ENCODE data around the gene C18orf32. TPM values are rescaled to one million over a fixed set of nuclear protein-coding genes. Genes with fewer than 3 reads are reported as not detected.

Gene C18orf32
- total RNA-seq, 1 donor, result 11.7 TPM

- H3K4me3 ChIP-seq (ENCODE audit: low read depth, low read length), result peak overlapping the region; percentile 80
- TF ChIP-seq CTCF (IDR thresholded peaks at IDR 0.05; ENCODE audit: insufficient read depth, low read depth, low read length), result no peak
- no peak for DNase-seq (ENCODE audit: low read depth)
These were observed 4.5 kb upstream of the C18orf32 start for GRCh38 chr18:49491534-49491856.

GRCh38 chr18:49490246-49490762 is 3.3 kb upstream of the C18orf32 start:
- peak overlapping the region; percentile 7 for H3K4me3 ChIP-seq (ENCODE audit: low read depth, low read length)
- DNase-seq (ENCODE audit: low read depth), result no peak
- no peak for TF ChIP-seq CTCF (IDR thresholded peaks at IDR 0.05; ENCODE audit: insufficient read depth, low read depth, low read length)

- H3K4me3 ChIP-seq (ENCODE audit: low read depth, low read length), result peak overlapping the region; percentile 73
- TF ChIP-seq CTCF (IDR thresholded peaks at IDR 0.05; ENCODE audit: insufficient read depth, low read depth, low read length), result no peak
- DNase-seq (ENCODE audit: low read depth), result no peak
These were observed 777 bp upstream of the C18orf32 start for GRCh38 chr18:49487711-49488310.

DNA sequence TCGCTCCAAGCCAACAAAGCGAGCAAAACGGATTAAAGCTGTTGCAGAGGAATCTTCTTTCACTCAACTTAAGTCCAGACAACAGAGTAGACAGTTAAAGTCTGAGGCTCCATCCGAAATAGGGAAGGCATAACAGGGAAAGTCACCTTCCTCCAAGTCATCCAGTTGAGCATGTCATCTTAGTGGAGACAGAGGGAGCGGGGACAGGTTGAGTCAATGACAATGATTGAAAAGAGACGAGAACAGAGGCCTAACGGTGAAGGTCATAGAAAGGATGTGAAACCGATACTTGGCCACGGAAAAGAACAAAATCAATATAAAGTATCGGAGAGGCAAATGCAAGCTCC is 455 bp downstream of the C18orf32 start:
- no peak for TF ChIP-seq CTCF (IDR thresholded peaks at IDR 0.05; ENCODE audit: insufficient read depth, low read depth, low read length)
- peak overlapping the region; percentile 73 for H3K4me3 ChIP-seq (ENCODE audit: low read depth, low read length)
- peak; percentile 34 for DNase-seq (ENCODE audit: low read depth)

DNA sequence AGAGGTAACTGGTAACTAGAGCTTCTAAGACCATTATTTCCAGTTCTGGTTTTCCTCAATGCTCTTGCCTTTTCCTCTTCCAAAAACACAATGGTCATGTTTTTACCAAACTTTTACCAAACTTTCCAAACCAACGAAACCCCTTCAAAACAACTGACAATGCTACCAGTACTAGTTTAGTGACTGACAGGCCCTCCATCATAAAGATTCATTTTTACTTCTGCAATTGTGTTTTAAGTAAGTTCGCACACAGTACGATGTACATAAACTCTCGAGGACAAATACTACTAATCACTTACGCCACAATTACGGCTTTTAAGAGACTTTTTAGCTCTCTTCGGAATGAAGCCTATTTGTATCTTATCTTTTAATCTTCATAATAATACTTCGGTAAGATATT is 900 bp downstream of the C18orf32 start:
- DNase-seq (ENCODE audit: low read depth), result peak; percentile 25
- no peak for TF ChIP-seq CTCF (IDR thresholded peaks at IDR 0.05; ENCODE audit: insufficient read depth, low read depth, low read length)
- peak overlapping the region; percentile 73 for H3K4me3 ChIP-seq (ENCODE audit: low read depth, low read length)

DNA sequence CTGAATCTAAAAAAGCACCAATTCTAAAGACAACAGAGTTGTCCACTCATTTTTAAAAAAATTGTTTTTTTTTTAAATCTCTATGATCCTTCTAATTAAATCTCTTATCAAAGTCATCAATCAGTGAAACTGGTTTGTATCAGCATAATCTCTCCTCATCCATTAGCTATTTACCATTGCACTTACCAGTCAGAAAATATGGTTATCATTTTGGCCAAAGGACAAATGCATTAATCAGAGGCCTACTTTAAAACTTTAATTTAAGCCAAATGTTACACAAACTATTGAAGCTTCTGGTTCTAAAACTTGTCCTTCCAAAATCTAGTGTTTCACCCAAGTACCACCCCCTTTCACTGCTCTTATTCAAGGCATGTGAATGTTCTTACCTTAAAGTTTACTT is 3.8 kb downstream of the C18orf32 start:
- no peak for TF ChIP-seq CTCF (IDR thresholded peaks at IDR 0.05; ENCODE audit: insufficient read depth, low read depth, low read length)
- no peak for DNase-seq (ENCODE audit: low read depth)
- no peak overlapping the region for H3K4me3 ChIP-seq (ENCODE audit: low read depth, low read length)

DNA sequence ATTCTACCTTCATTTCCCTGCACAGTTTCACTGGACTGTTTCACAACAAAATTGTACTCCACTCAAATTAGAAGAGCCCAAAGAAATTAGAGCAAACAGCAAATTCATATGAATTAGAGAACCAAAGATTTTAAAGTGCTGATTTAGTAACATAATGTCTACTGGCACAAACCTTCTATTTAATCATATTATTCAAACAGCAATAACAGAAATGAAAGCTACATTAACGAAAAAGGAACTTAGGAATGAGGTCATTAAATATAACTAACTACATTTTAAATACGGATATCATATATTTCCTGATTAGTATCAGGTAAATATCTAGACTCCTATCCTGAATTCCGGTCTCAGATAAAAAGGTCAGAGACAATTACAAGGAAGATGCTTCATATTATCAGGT is 5.1 kb downstream of the C18orf32 start:
- no peak overlapping the region for H3K4me3 ChIP-seq (ENCODE audit: low read depth, low read length)
- no peak for DNase-seq (ENCODE audit: low read depth)
- no peak for TF ChIP-seq CTCF (IDR thresholded peaks at IDR 0.05; ENCODE audit: insufficient read depth, low read depth, low read length)
